Esophagus squamous epithelium (tissue), 4 donors: Measurements from ENCODE around the gene HACD2.

Source experiments
- CTCF ChIP-seq, 6 experiments: fragments of 450-650 bp in 4 of 6; fragments of 200-600 bp in 2 of 6; sonication (generic) in 2 of 6; IDR thresholded peaks; one replicate each; pipeline ENCODE4 v1.5.1; 2016 to 2019; ENCODE audit warnings: antibody characterized with exemption in 6 of 6, mild to moderate bottlenecking in 4 of 6, moderate library complexity in 4 of 6
- POLR2A ChIP-seq, 4 donors: fragments of 450-650 bp; IDR thresholded peaks; one replicate each; pipeline ENCODE4 v1.6.1; 2017; ENCODE audit warnings: antibody characterized with exemption in 4 of 4, mild to moderate bottlenecking in 4 of 4, moderate library complexity in 3 of 4

DNA sequence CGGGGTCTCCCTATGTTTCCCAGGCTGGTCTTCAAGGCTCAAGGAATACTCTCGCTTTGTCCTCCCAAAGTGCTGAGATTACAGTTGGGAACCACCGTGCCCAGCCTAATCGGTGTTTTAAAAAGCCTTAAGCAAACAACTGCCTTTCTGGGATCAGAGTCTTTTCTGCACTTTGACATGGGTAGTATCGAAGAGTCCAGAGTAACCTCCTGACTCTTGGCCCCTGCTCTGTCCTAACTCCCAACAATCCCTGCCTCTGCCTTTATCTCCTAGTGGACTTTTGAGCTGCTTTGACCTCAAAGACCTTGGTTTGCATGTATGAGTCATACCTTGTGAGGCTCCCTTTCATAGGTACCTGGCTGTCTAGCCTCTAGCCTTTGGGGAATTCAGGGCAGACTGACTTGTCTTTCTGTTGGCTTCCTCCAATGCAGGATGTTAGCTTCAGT lies 21.0 kb upstream of the HACD2 start:
- TF ChIP-seq CTCF (IDR thresholded peaks at IDR 0.05) (no peak), POLR2A (IDR thresholded peaks at IDR 0.05) (no peak)
